Measurements from ENCODE around the gene PXT1.
"Not testable (repeated sequence)": the region's sequence is repeated elsewhere in the genome, so short reads cannot be mapped to it uniquely, and the experiment has no call there.

DNA sequence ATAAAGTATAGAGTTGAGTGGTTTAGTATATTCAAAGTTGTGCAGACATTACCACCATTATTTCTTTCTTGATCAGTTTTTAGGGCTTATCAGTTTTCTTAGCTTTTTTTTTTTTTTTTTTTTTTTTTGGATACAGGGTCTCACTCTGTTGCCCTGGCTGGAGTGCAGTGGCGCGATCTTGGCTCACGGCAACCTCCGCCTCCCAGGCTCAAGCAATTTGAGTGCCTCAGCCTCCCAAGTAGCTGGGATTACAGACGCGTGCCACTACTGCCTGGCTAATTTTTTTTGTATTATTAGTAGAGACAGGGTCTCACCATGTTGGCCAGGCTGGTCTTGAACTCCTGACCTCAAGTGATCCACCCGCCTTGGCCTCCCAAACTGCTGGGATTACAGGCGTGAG is 10.2 kb upstream of the PXT1 start:
- TF ChIP-seq, protein P1, sequence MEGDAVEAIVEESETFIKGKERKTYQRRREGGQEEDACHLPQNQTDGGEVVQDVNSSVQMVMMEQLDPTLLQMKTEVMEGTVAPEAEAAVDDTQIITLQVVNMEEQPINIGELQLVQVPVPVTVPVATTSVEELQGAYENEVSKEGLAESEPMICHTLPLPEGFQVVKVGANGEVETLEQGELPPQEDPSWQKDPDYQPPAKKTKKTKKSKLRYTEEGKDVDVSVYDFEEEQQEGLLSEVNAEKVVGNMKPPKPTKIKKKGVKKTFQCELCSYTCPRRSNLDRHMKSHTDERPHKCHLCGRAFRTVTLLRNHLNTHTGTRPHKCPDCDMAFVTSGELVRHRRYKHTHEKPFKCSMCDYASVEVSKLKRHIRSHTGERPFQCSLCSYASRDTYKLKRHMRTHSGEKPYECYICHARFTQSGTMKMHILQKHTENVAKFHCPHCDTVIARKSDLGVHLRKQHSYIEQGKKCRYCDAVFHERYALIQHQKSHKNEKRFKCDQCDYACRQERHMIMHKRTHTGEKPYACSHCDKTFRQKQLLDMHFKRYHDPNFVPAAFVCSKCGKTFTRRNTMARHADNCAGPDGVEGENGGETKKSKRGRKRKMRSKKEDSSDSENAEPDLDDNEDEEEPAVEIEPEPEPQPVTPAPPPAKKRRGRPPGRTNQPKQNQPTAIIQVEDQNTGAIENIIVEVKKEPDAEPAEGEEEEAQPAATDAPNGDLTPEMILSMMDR (conservative IDR thresholded peaks at IDR 0.05; ENCODE audit: low read length): not testable (repeated sequence)
- not testable (repeated sequence) for TF ChIP-seq EZH2phosphoT487 (IDR thresholded peaks at IDR 0.05; ENCODE audit: borderline replicate concordance, low read depth, low read length)

Data from OCI-LY7 (cell line).